NCI-H146 treated with DMSO at 0.1 percent for 48 hours (cell line): ENCODE measurements around the gene SCN9A.
"Not testable (repeated sequence)": the region's sequence is repeated elsewhere in the genome, so short reads cannot be mapped to it uniquely, and the experiment has no call there.

ENCODE experiments used
- DNase-seq: peaks from one replicate; lab custom pipeline; 2025; ENCODE audit not compliant: unreplicated experiment; lab: John Stamatoyannopoulos, UW

The SCN9A gene

DNA sequence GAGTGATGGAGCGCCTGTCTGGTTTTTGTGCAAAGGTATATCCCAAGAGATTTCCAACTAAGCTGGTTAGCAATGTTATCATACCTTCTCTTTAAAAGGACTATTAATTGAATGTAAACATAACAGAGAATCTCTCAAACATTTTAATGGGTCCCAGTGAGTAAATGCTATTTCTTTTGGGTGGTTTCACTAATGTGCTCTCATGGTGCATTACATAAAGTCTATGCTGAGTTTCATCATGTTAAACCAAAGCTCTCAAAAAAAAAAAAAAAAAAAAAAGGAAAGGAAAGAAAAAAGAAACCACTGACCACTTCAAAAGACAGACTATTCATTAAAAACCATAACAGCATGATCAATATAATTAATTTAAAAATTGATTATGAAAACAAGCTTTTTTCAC, 128.8 kb downstream of the SCN9A start:
- DNase-seq, result no peak

GRCh38 chr2:166242309-166242708, 133.4 kb downstream of the SCN9A start:
- no peak for DNase-seq

- DNase-seq, result no peak
Observed at GRCh38 chr2:166240387-166241313, 135.1 kb downstream of the SCN9A start.

DNA sequence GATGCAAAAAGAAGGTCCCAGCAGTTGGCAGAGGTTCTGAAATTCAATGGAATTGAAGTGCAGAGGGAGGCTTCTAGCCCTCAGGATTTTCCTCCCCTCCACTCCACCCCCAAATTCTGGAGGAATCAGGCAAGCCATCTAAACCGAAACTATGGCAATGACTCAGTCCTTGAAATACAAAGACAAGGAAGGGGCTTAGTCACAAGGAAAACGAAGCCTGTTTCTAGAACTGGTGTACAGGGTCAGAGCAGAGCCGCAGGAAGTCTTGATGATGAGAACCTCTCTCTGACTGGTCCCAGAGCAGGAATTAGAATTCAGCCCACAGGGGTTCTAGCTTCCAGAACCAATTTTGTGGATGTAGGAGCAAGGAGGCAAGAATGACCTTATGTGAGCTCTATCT, 136.2 kb downstream of the SCN9A start:
- DNase-seq, result no peak

- DNase-seq, result no peak
Observed at GRCh38 chr2:166238176-166238575, 137.6 kb downstream of the SCN9A start.

GRCh38 chr2:166234112-166234846, 141.5 kb downstream of the SCN9A start:
- DNase-seq, result no peak

GRCh38 chr2:166233244-166233643, 142.5 kb downstream of the SCN9A start:
- no peak for DNase-seq

DNA sequence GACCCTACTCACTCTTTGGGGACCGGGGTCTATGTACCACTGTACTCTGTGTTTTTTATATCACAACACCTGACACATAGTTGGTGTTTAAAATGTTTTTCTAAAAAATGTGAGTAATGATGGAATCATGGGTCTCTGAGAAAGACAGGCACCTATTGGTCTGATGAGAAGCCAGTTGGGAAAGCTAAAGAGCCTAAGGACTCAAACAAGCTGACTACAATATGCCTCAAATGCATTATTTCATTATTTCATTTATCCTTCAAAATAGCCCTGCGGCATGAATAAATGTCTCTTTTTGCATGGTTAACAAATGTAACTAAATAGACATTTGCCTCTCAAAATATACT, 145.0 kb downstream of the SCN9A start:
- DNase-seq, result no peak

- no peak for DNase-seq
Observed at GRCh38 chr2:166230024-166230723, 145.6 kb downstream of the SCN9A start.

DNA sequence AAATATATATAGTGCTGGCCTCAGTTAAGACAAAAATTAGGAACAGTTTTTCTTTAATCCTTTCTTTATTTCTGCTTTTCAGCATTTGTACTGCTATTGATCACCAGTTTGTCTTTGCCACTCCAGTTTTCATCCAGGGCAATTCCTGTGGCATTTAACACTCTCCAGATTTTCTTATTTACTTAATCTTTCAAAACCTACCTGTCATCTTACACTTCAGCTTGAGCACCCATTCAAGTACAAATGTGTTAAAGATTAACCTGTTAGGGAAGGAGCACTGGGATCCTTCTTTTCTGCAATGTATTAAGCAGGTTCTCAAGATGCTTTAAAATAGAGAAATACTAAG, 146.1 kb downstream of the SCN9A start:
- DNase-seq, result no peak

GRCh38 chr2:166224197-166224596, 151.5 kb downstream of the SCN9A start:
- DNase-seq, result no peak

GRCh38 chr2:166223298-166223697, 152.4 kb downstream of the SCN9A start:
- no peak for DNase-seq

DNA sequence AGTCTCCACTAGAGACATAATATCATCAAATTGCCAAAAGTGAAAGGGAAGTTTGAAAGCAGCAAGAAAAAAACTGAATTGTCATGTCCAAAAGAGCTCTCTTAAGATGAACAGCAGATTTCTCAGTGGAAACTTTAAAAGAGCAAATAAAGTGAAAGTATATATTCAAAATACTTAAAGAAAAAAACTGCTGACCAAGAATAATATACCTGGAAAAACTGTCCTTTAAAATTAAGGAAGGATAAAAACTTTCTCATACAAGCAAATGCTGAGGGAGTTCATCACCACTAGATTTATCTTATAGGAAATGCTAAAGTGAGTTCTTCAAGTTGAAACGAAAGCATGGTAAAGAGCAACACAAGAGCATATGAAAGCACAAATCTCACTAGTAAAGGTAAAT, 164.7 kb downstream of the SCN9A start:
- no peak for DNase-seq

DNA sequence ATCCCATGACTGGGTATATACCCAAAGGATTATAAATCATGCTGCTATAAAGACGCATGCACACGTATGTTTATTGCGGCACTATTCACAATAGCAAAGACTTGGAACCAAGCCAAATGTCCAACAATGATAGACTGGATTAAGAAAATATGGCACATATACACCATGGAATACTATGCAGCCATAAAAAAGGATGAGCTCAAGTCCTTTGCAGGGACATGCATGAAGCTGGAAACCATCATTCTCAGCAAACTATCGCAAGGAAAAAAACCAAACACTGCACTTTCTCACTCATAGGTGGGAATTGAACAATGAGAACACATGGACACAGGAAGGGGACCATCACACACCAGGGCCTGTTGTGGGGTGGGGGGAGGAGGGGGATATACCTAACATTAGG, 165.8 kb downstream of the SCN9A start:
- DNase-seq, result not testable (repeated sequence)

GRCh38 chr2:166209367-166209766, 166.4 kb downstream of the SCN9A start:
- not testable (repeated sequence) for DNase-seq

DNA sequence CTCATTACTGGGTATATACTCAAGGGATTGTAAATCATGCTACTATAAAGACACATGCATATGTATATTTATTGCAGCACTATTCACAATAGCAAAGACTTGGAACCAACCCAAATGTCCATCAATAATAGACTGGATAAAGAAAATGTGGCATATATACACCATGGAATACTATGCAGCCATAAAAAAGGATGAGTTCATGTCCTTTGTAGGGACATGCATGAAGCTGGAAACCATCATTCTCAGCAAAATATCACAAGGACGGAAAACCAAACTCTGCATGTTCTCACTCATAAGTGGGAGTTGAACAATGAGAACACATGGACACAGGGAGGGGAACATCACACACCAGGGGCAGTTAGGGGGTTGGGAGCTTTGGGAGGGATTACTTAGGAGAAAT, 169.6 kb downstream of the SCN9A start:
- DNase-seq, result not testable (repeated sequence)

GRCh38 chr2:166202778-166203177, 173.0 kb downstream of the SCN9A start:
- no peak for DNase-seq

GRCh38 chr2:166197446-166197845, 178.3 kb downstream of the SCN9A start:
- DNase-seq, result no peak

- no peak for DNase-seq
Observed at GRCh38 chr2:166193407-166193806, 182.3 kb downstream of the SCN9A start.

GRCh38 chr2:166188084-166188483, 187.7 kb downstream of the SCN9A start:
- no peak for DNase-seq

- DNase-seq, result peak; percentile 32
Observed at GRCh38 chr2:166184789-166185188, 191.0 kb downstream of the SCN9A start.

GRCh38 chr2:166181813-166182154, 194.0 kb downstream of the SCN9A start:
- DNase-seq, result no peak
